ENCODE measurements around the gene HEMGN.
"Not testable (repeated sequence)": the region's sequence is repeated elsewhere in the genome, so short reads cannot be mapped to it uniquely, and the experiment has no call there.

Gene HEMGN

GRCh38 chr9:97963232-97963631 is 25.3 kb upstream of the HEMGN start:
- no peak for DNase-seq

- DNase-seq = no peak
These were observed 24.6 kb upstream of the HEMGN start for GRCh38 chr9:97962575-97962974.

DNA sequence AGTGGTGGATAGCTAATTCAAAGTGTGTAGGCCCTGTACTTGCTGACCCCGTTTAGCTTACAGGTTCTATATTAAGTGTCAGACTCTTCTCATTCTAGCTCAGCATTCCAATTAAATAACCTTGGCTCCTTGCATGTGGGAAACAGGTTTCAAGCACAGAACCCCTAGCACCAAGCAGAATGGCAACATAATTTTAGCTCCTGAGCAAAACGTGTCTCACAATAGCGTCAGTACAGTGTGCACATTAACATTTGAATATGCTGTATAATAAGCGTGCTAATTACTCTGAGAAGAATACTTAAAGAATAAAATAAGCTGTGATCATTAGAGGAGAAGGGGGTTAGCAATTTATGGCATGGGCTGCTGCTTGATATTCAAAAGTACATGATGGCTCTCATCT is 24.2 kb upstream of the HEMGN start:
- no peak for DNase-seq

GRCh38 chr9:97961361-97961760 is 23.4 kb upstream of the HEMGN start:
- peak; percentile 15 for DNase-seq

GRCh38 chr9:97960678-97961328 is 22.8 kb upstream of the HEMGN start:
- DNase-seq = not testable (repeated sequence)

DNA sequence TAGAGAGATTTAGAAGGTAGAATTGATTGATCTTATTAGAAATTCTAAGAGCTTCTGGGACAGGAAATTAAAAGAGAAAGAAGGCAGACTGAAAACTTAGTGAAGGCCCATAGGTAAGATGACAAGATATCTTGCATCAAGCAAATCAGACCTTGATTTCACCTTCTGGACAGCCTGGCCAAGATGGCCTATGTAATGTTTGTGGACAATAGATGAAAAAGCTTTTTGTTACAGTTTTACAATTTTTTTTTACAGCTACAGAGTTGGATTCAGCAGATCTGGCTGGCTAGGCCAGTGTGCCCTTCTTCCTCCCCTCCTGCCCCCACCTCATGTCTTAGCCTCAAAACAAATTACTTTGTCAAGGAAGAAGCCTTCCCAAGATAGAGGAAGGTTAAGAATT is 21.6 kb upstream of the HEMGN start:
- no peak for DNase-seq

DNA sequence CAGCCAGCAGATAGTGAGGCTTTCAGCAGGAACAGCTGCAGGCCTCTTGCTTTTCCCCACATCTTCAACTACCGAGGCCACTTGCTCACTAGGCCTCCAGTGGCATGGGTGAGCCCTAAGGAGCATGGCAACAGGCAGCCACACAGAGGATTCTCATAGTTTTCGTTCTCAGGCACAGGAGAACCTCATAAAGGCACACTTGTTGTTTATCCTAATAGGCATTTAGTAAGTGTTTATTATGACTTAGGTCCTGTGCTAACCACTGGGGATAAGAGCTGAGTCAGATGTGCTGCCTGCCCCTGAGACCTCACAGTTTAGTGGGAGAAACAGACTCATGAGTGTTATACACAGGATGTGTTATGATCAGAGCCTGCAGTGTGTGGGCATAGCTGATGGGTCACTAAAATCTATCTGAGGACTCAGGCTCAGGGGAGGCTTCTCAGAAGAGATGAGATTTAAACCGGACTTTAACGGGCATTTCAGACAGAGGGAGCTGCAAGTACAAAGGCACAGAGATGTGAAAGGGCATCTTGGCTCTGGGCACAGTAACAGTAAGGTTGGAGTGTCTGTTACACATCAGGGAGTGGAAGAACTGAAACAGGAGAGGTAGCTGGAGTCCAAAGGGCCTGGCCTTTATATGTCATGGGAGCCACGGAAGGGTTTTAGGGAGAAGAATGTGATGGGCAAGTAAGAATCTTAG is 21.0 kb upstream of the HEMGN start:
- DNase-seq = peak; percentile 17

DNA sequence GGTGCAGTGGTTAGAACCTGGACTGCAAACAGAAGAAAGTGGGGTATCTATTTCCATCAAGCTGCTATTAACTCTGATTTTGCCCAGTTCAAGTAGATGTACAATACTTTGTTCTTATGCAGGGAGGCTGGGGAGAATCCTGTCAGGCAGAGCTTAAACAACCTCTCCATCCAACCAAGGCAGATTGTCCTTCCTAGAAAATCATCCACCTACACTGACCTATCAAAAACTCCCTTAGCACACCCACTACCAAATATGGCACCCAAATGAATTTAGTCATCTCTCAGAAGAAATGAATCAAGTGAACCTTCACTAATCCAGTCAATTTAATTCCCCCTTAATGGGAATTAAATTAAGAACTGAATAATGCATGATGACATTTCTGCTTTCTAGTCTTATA is 18.4 kb upstream of the HEMGN start:
- DNase-seq = no peak

GRCh38 chr9:97954550-97954989 is 16.6 kb upstream of the HEMGN start:
- no peak for DNase-seq

DNA sequence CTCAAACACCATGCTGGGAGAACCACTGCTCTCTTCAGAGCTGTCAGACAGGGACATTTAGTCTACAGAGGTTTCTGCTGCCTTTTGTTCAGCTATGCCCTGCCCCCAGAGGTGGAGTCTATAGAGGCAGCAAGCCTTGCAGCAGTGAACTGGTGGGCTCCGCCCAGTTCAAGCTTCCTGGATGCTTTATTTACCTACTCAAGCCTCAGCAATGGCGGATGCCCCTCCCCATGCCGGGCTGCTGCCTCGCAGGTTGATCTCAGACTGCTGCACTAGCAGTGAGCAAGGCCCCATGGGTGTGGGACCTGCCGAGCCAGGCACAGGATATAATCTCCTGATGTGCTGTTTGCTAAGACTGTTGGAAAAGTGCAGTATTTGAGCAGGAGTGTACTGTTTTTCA is 12.9 kb upstream of the HEMGN start:
- not testable (repeated sequence) for DNase-seq

DNA sequence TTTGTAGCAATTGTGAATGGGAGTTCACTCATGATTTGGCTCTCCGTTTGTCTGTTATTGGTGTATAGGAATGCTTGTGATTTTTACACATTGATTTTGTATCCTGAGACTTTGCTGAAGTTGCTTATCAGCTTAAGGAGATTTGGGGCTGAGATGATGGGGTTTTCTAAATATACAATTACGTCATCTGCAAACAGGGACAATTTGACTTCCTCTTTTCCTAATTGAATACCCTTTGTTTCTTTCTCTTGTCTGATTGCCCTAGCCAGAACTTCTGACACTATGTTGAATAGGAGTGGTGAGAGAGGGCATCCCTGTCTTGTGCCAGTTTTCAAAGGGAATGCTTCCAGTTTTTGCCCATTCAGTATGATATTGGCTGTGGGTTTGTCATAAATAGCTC is 9.1 kb upstream of the HEMGN start:
- not testable (repeated sequence) for DNase-seq

DNA sequence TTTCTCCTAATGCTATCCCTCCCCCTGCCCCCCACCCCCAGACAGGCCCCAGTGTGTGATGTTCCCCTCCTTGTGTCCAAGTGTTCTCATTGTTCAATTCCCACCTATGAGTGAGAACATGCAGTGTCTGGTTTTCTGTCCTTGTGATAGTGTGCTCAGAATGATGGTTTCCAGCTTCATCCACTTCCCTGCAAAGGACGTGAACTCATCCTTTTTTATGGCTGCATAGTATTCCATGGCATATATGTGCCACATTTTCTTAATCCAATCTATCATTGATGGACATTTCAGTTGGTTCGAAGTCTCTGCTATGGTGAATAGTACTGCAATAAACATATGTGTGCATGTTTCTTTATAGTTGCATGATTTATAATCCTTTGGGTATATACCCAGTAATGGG is 7.5 kb upstream of the HEMGN start:
- not testable (repeated sequence) for DNase-seq

DNA sequence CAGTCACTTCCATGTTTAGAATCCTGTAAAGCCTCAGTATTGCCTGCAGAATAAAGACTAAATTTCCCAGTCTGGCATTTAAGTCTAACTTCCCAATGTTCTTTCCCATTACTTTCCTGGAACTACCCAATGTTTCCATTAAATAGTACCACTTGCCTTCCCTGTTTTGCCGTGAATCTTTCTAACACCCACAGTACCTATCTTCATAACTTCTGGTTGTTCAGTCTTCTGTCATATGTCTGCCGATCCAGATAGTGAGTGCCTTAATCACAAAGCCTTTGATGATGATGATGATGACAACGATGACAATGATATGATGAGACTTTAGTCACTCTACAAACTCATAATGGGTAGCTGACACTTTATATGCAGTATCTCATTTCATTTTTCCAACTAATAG is 6.6 kb upstream of the HEMGN start:
- DNase-seq = no peak

DNA sequence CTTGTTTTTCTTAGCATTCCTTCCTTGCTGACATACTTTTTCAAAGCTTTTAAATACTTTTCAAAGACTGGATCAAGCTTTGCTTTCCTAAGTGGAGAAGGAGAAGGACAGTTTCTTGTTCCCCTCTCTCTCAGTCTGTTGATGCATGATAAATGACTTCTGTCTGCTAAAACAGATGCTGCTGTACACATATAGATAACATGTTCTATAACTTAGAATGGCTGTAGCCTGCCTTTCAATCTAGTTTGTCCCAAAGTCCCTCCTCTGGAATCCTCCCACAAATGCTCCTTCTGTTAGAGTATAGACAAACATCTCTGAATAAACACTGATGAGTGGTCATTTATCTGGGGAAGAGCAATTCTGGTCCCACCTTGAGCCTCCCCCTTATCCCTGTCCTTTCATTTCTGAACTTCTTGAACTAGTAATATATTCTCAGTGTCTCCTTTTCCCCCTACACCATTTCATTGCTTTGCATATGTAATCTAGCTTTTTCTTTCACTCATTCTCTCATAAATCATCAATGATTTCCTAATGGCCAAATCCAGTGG is 5.4 kb upstream of the HEMGN start:
- no peak for DNase-seq

DNA sequence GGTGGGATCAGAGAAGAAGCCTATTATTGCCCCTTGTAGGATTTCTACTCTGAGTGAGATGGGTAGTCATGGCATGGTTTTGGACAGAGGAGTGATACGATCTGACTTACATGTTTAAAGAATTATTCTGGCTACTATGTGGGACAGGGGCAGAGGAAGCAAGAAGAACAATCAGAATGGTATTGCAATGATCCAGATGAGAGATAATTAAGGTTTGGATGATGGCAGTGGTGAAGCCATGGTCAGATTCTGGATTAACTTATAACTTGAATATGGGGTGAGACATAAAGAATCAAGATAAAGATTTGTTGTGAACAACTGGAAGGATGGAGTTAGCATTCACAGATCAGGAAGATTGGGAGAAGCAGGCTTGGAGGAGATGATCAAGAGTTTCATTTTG is 3.4 kb upstream of the HEMGN start:
- DNase-seq = no peak

- no peak for DNase-seq
These were observed 2.8 kb upstream of the HEMGN start for GRCh38 chr9:97940741-97941140.

DNA sequence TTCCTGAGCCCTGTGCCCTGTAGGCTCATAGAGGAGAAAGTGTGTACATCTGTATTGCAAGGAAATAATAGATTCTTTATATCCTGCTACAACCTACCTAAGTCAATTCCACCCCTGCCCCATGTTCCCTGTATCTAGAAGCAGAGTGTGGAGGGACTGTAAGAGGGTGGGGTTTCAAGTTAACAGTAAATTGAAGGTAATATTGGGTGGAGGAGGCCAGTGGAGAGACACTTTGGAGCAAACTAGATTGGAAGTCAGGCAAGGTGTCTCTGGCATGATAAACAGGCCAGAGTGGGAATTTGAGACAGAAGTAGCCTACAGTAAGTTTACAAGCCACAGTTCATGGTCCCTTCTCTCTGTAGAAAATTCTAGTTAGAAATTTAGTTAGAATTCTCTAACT is 2.3 kb upstream of the HEMGN start:
- no peak for DNase-seq

- no peak for DNase-seq
These were observed 974 bp downstream of the HEMGN start for GRCh38 chr9:97936998-97937397.

DNA sequence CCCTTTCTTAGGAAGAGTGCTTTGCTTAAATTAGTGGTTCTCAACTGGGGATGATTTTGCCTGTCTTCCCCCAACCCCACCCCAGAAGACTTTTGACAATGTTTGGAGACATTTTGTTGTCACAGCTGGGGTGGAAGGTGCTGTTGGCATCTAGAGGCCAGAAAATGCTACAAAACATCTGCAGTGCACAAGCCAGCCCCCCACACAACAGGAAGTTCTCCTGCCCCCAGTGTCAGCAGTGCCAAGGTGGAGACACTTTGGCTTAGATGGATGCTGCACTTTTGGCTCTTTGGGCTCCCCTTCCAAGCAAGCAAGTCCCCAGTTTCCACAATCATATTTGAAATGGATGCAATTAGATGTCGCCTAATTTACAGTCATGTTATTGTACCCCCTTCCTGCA is 2.7 kb downstream of the HEMGN start:
- no peak for DNase-seq

GRCh38 chr9:97934321-97935115 is 3.5 kb downstream of the HEMGN start:
- no peak for DNase-seq

- DNase-seq = no peak
These were observed 4.5 kb downstream of the HEMGN start for GRCh38 chr9:97933297-97933998.

DNA sequence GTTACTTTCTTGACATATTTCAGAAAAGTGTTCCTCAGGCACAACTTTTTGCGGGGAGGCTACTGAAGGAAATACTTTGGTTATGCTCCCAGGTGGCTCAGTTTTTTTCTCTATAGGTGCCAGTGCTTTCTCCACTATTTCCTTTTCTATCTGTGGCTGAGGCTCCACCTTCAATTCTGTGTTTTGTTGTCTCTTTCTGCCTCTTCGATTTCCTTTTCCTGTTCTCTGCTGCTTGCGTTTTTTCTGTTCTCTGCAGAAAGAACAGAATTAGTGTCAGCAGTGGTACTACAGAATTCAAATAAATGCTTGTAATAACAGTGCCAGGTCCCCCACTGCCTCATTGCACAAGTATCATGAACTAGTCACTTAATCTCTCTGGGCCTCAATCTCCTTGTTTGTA is 7.0 kb downstream of the HEMGN start:
- no peak for DNase-seq

DNA sequence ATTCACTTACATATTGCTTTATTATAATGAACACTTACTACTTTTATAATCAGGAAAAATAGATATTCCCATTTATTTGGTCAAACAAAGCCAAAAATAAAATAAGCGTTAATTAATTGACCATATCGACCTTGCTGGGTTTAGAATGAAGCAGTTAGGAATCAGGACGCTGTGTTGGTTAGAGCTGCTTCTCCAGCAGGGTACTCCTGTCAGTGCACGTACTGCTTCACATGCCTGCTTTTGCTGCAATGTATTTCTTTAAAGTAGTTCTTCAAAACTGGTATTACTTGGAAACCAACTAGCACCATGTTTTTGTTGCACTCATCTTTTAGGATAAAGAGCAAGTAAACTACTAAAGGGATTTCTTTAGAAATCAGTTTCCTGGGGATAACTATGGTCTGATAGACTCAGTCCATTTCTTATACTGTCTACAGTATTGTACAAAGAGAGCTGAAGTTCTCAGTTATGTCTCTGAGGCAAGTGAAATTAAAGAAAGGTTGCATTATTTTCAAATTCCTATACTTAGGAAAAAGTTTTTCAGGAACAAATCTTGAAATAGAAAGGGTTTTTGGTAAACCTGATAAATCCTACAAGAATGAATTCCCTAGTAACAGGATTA is 8.9 kb downstream of the HEMGN start:
- DNase-seq = no peak

Measured in fibroblast of skin of right quadriceps (primary cell).